HuH-7 (cell line): Measurements from ENCODE around the gene EXOSC2.

Experiments used
- DNase-seq: peaks from one replicate; pipeline ENCODE4 v3.0.0; 2011; ENCODE audit warnings: low spot score

Gene EXOSC2

DNA sequence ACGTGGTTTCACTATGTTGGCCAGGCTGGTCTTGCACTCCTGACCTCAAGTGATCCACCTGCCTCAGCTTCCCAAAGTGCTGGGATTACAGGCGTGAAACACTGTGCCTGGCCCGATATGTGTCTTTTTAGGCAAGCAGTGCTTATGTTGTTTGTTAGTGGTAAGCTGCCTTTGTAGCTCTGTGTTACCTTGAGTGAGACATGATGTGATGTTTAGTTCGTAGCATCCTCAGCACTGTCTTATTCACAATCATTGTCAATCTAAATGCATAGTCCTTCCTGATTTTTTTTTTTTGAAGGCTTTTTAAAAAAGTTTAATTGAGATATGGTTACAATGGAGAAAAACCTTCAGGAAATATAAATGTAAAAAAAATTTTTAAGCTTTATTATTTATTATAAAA, 45.5 kb downstream of the EXOSC2 start:
- no peak for DNase-seq

DNA sequence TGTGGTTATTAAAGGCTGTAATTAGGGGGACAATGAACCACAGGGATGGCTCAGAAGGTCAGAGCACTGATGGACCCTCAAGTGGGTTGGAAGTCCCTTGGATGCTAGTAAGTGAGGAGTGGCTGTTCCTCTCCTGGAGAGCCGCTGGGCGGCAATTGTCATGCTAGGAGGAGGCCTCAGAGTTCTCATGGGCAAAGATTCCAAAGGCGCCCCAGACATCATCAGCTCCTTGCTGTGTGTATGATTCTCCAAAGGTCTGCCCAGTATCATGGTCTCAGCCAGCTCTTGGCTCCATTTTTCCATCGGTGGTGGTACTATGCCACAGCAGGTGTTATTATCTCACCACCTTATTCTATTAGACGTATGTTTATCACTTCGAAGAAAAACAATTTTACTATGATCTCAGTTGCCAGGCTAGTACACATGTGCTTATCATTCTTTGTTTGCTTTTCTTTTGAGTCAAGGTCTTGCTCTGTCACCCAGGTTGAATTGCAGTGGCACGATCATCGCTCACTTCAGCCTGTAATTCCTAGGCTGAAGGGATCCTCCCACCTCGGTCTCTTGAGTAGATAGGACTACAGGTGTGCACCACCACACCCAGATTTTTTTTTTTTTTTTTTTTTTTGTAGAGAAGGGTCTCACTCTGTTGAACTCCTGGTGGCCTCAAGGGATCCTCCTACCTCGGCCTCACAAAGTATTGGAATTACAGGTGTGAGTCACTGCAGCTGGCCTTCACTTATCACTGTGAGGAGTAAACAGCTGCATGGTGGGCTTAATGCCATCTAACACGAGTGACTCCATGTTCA, 46.8 kb downstream of the EXOSC2 start:
- no peak for DNase-seq

DNA sequence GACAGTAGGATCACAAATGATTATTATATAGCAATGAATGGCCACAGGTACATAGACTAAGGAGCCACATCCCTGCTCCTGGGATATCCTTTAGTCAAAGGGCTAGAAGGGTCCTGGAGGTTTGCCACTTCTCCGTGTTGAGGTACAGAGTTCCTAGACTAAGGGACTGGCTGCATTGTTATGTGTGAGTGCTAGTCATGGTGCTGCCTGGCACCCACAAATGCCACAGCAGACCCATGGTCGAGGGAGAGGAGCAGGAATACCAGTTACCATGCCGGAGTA, 47.4 kb downstream of the EXOSC2 start:
- no peak for DNase-seq

DNA sequence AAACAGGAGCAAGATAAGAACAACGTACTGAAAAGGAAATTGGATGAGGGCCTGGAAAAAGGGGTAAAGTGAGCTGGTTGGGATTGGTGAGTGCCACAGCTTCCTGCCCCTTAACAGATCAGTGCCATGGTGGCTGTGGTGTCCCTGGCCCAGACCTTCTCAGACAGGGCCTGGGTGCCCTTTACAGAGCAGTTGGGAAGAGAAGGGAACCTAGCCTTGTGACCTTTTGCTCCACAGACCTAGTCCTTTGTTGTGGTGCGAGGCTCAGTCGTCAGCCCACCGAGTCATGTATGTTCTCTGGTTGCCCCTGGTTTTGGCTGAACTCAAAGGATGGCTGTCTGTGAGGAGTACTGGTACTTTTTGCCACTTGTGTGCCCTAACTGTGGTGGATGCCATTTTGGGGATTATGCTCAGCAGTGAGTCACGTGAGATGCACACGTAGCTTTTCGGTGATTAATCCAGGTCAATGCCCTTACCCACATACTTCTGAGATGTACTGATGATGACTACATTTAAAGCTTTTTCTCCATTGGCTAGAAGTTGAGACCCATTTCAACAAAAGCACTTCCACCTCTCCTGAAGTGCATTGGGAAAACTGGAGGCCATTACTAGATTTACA, 48.4 kb downstream of the EXOSC2 start:
- no peak for DNase-seq

DNA sequence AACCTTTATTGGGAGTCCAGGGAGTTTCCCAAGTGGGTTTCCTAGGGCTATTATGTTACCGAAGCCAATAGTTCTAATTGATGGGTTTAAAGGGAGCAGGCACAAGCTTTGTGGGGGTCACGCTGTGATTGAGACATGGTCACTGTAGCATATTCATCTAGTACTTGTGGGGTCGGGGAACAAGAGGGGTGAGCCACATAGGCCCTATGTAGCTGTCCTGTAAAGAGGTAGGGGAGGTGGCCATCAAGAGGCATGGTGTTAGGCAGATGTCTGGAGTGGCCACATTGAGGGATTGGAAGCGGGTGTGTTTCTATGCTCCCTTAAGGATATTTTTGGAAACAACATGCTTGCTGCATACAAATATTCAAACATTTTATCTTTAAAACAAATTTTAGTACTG, 50.1 kb downstream of the EXOSC2 start:
- no peak for DNase-seq

DNA sequence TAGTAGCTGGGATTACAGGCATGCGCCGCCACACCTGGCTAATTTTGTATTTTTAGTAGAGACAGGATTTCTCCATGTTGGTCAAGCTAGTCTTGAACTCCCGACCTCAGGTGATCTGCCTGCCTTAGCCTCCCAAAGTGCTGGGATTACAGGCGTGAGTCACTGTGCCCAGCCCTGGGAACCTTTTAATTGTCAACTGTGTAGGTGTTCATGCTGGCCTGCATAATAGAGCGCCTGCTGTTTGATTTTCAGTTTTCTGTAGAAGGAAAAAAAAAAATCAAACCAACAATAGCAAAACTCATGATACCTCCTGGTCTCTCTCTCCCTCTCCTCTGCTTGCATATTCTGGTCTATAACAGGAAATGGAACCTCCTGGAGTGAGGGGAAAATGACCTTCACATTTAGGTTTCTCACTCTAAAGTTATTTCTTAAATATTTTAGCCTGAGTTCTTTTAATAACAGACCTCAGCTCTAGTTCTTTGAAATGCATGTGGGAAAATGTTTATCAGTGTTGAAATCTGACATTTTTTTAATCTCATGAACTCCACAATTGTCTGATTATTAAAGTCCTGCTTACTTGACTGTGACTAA, 51.7 kb downstream of the EXOSC2 start:
- no peak for DNase-seq

DNA sequence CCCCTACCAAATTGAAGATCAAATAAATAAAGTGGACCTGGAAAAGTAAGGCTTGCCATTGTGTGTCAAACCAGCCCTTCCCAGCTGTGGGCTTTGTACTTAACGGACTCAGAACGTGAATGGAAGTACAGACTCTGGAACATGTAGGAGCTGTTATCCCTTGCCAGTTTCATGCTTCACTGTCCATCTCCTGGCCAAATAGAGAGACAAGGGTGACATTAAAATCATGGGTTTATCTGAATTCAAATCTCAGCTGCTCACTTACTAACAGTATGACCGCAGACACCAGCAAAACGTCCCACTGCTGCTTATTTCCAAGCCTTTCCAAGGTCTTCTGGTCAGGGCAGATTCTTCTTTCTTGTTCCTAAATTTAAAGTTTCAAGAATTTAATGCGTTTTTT, 52.2 kb downstream of the EXOSC2 start:
- no peak for DNase-seq

DNA sequence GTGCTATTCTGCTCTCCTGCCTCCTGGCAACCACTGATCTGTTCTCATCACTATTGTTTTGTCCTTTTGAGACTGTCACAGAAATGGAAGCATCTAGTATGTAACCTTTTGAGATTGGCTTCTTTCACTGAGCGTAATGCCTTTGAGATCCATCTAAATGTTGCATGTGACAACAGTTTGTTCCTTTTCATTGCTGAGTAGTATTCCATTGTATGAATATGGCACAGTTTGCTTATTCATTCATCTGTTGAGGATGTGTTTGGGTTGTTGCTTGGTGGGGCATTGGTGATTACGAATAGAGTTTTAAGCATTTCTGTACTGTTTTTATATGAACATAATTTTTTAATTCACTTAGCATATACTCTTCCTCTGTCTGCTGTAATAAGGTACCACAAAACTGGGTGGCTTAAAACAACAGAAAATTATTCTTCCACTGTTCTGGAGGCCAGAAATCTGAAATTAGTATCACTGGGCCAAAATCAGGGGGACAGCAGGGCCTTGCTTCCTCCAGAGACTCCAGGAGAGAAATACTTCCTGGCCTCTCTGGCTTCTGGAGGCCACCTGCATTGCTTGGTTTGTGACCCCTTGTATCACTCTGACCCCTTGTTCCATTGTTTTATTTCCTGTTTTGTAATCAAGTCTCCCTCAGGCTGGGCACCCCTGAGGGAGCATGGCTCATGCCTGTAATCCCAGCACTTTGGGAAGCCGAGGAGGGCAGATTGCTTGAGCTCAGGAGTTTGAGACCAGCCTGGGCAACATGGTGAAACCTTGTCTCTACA, 53.0 kb downstream of the EXOSC2 start:
- no peak for DNase-seq

DNA sequence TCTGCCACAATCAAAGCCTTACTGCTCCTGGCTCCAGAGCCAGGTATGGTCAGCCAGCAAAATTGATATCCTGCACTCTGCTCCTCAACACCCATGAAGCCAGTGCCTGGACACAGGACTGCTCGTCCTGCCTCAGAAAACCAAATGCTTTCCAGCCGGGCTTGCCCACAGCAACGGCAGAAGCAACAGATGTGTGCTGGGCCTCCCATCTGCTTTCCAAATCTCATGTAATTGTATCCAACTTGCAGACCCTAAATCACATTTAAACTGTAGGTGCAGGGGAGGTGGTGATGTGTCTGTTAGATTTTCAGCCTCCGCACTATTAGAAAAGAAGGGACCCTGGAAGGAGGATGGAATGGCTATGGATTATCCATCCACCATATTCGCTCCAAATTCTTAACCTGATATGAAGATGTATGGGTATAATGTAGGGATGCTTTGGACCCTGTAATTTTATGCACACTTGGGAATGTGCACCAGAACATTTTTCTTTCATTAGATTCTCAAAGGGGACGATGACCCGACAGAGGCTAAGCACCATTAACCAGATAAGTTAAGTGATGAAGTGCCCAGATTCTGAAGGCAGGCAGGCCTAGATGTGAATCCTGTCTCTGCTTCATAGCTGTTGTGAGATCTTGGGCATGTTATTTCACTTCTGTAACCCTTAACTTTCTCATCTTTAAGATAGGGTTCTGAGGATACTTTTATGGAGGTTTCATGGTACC, 58.2 kb downstream of the EXOSC2 start:
- DNase-seq = no peak
